Sigmoid colon (tissue), 7 donors: Measurements from ENCODE around the gene CTNNB1. TPM values are rescaled to one million over a fixed set of nuclear protein-coding genes. Genes with fewer than 3 reads are reported as not detected.
A peak's percentile ranks its signal among the peaks of the same experiment; 100 is the strongest.

Experiments used
- DNase-seq: peaks from one replicate; pipeline ENCODE4 v3.0.0-alpha.2; 2019
- H3K27ac ChIP-seq, 4 donors: fragments of 200-600 bp; sonication (generic); one replicate each; pipeline ENCODE4 v1.5.1; 2016 to 2019; ENCODE audit warnings: mild to moderate bottlenecking in 1 of 4
- H3K27me3 ChIP-seq, 3 donors: fragments of 200-600 bp; sonication (generic); one replicate each; pipeline ENCODE4 v1.5.1; 2019; ENCODE audit warnings: mild to moderate bottlenecking in 1 of 3
- H3K36me3 ChIP-seq, 4 donors: fragments of 200-600 bp; sonication (generic); one replicate each; pipeline ENCODE4 v1.5.1; 2016 to 2019
- H3K4me1 ChIP-seq, 4 donors: fragments of 200-600 bp; sonication (generic); one replicate each; pipeline ENCODE4 v1.5.1; 2017 to 2019
- H3K4me3 ChIP-seq, 4 donors: fragments of 200-600 bp; sonication (generic); one replicate each; pipeline ENCODE4 v1.5.1; 2017 to 2019; ENCODE audit warnings: mild to moderate bottlenecking in 2 of 4, moderate library complexity in 1 of 4
- H3K9me3 ChIP-seq, 4 donors: fragments of 200-600 bp in 3 of 4; sonication (generic) in 3 of 4; one replicate each; pipeline versions ENCODE4 v1.5.1 to v1.6.1; 2013 to 2019
- EP300 ChIP-seq, 4 donors: sonication (generic); formaldehyde crosslinking; IDR thresholded peaks; one replicate each; pipeline ENCODE4 v1.6.1; 2017; ENCODE audit warnings: antibody characterized with exemption in 4 of 4
- POLR2A ChIP-seq, 2 donors: fragments of 450-650 bp; IDR thresholded peaks; one replicate each; pipeline ENCODE4 v1.6.1; 2016; ENCODE audit warnings: antibody characterized with exemption in 2 of 2, mild to moderate bottlenecking in 2 of 2, moderate library complexity in 2 of 2
- POLR2AphosphoS5 ChIP-seq, 4 donors: sonication (generic); formaldehyde crosslinking; IDR thresholded peaks; one replicate each; pipeline ENCODE4 v1.6.1; 2017; ENCODE audit warnings: antibody characterized with exemption in 4 of 4
- WGBS, 2 donors: extraction: QIAGEN DNeasy Blood & Tissue Kit; methylation state at CpG; one replicate each; pipeline ENCODE4 v1.1.7; 2013; 5-methylcytosine and 5-hydroxymethylcytosine counted together
- intact Hi-C: fragments of 100-400 bp; cut with DNase I; formaldehyde crosslinking; loops from one replicate; pipeline ENCODE4 v1.15.1; 2023
- polyA plus RNA-seq, 3 donors: library from polyadenylated mRNA; stranded (reverse); fragments of 200-250 nt; gene quantifications; one replicate each; pipeline ENCODE4 v1.2.3, GENCODE V29; 2013
- total RNA-seq, 4 donors: library from RNA; depleted of rRNA; stranded (reverse); fragments of >200 nt; gene quantifications; one replicate each; pipeline ENCODE4 v1.1.0, GENCODE V29; 2016
- TF ChIP-seq, protein P1 (sequence below), 4 experiments: fragments of 450-650 bp in 3 of 4; fragments of 200-600 bp in 1 of 4; IDR thresholded peaks; one replicate each; pipeline ENCODE4 v1.5.1; 2016 to 2019; ENCODE audit warnings: antibody characterized with exemption in 4 of 4, mild to moderate bottlenecking in 3 of 4, moderate library complexity in 2 of 4
- donor health status: healthy with polysubstance abuse.
- donor health status: Bipolar disorder and iron deficiency.
- donor health status: healthy.

The CTNNB1 gene
- total and polyA plus RNA-seq, 7 donors = 189 to 585 (median 392) TPM

DNA sequence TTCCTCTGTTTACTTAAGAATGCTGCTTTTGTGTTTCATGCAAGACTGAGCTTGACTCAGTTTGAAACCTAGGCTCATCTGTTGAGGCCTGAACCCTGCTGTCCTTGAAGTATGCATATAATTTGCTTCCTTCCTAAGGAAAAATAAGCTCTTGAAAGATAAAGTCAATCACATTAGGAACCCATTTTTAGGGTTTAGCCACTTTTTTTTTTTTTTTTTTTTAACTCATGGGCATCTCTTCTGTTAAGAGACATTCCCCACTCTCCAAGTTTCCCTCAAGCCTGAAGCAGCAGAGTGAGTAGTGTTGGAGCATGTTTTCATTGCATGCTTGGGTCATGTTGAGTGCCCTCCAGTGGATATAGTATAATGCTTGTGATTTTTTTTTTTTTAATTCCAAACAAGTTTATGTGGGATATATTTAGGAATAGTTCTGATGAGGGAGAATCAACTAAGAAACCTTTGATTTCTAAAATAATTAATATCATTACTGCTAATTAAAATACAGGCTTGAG is 3.6 kb downstream of the CTNNB1 start:
- no peak for DNase-seq
- peak overlapping the region in 2 of 4 donors; percentile 89 to 92 for H3K4me3 ChIP-seq
- H3K4me1 ChIP-seq = peaks cover 2 to 80% (median 63%) of the 10 kb centered on the region in 4 donors
- H3K9me3 ChIP-seq = no peaks in the 10 kb centered on the region
- TF ChIP-seq POLR2AphosphoS5 (IDR thresholded peaks at IDR 0.05) = no peak
- TF ChIP-seq, protein P1, sequence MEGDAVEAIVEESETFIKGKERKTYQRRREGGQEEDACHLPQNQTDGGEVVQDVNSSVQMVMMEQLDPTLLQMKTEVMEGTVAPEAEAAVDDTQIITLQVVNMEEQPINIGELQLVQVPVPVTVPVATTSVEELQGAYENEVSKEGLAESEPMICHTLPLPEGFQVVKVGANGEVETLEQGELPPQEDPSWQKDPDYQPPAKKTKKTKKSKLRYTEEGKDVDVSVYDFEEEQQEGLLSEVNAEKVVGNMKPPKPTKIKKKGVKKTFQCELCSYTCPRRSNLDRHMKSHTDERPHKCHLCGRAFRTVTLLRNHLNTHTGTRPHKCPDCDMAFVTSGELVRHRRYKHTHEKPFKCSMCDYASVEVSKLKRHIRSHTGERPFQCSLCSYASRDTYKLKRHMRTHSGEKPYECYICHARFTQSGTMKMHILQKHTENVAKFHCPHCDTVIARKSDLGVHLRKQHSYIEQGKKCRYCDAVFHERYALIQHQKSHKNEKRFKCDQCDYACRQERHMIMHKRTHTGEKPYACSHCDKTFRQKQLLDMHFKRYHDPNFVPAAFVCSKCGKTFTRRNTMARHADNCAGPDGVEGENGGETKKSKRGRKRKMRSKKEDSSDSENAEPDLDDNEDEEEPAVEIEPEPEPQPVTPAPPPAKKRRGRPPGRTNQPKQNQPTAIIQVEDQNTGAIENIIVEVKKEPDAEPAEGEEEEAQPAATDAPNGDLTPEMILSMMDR (IDR thresholded peaks at IDR 0.05) = peak in 2 of 4 experiments; percentile 15 to 16
- no peaks in the 10 kb centered on the region for H3K36me3 ChIP-seq
- no peaks in the 10 kb centered on the region for H3K27me3 ChIP-seq
- peak overlapping the region in 2 of 4 donors; percentile 97 to 99 for H3K27ac ChIP-seq
- intact Hi-C loops = loop anchor here (5.0 kb wide), 1 partner anchor 621 kb away; no protein-coding TSS in a partner anchor

DNA sequence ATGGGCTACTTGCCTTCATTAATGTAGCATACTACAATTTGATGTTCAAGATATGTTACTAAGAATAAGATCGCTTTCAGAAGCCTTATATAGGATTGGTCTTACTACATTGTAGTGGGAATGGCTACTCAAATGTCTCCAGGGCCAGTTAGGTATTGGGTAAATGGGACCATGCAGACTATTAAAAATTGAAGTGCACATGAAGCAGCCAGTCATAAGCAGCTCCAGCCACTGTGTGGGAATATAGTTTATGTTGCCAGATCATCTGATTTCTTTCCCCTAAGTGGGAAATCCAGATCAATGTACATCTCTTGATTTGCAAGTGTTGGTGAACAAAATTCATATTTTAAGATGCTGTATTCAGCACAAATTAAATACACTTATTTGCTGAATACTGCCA is 5.1 kb downstream of the CTNNB1 start:
- H3K4me3 ChIP-seq = no peak overlapping the region
- no peaks in the 10 kb centered on the region for H3K9me3 ChIP-seq
- 90 to 93% methylated on average over 1 of the region's 1 CpG for WGBS, 2 donors
- H3K27ac ChIP-seq = no peak overlapping the region
- peaks cover 2 to 86% (median 74%) of the 10 kb centered on the region in 4 donors for H3K4me1 ChIP-seq
- H3K27me3 ChIP-seq = no peaks in the 10 kb centered on the region
- H3K36me3 ChIP-seq = no peaks in the 10 kb centered on the region
- no peak for TF ChIP-seq EP300 (IDR thresholded peaks at IDR 0.05)
- TF ChIP-seq POLR2AphosphoS5 (IDR thresholded peaks at IDR 0.05) = no peak
- no peak for TF ChIP-seq POLR2A (IDR thresholded peaks at IDR 0.05)
- TF ChIP-seq, protein P1 (IDR thresholded peaks at IDR 0.05) = no peak
- no peak for DNase-seq
- intact Hi-C loops = loop anchor here (5.0 kb wide), 1 partner anchor 622 kb away; no protein-coding TSS in a partner anchor

DNA sequence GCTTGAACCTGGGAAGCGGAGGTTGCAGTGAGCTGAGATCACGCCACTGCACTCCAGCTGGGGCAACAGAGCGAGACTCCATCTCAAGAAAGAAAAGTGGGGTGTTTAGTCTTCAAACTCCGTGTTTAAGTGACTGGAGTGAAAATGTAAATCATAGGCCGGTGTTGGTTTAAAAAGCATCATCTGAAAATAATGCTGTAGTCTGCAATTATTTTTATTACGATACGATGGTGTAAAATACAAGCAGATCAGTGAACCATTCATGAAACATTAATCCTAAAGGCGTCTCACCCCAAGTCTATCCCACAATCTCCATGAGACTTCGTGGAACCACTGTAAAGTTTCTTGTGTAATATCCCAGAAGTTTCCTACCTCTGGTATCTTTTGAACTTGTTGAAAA is 6.3 kb downstream of the CTNNB1 start:
- H3K27ac ChIP-seq = no peak overlapping the region
- TF ChIP-seq EP300 (IDR thresholded peaks at IDR 0.05) = no peak
- no peak for TF ChIP-seq POLR2AphosphoS5 (IDR thresholded peaks at IDR 0.05)
- TF ChIP-seq, protein P1 (IDR thresholded peaks at IDR 0.05) = no peak
- TF ChIP-seq POLR2A (IDR thresholded peaks at IDR 0.05) = no peak
- peaks cover 0 to 86% (median 73%) of the 10 kb centered on the region in 4 donors for H3K4me1 ChIP-seq
- no peaks in the 10 kb centered on the region for H3K27me3 ChIP-seq
- no peaks in the 10 kb centered on the region for H3K36me3 ChIP-seq
- intact Hi-C loops = no loop called here
- no peaks in the 10 kb centered on the region for H3K9me3 ChIP-seq
- H3K4me3 ChIP-seq = no peak overlapping the region
- DNase-seq = no peak
- WGBS, 2 donors = 71 to 77% methylated on average over 9 of the region's 9 CpGs

DNA sequence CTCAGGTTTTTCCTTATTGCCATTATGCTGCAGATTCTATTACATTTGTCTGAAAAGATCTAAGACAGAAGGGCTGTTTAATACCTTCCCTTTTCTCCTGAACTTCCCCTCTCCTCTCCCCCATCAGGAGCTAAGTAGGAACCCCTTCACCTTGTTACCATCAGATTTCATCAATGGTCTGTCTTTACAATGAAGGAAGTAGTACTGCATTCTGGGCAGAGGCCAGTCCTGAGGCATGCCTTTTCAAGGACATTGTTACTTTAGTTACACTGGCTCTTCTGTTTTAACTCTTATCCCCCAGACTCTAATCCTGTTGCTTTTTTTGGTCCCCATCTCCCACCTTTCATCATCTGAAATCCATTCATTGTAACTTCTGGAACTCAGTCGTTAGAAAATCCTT is 8.1 kb downstream of the CTNNB1 start:
- Histone ChIP-seq H3K36me3 (no peaks in the 10 kb centered on the region), H3K27ac (no peak overlapping the region), H3K4me3 (no peak overlapping the region), H3K4me1 (peaks cover 0 to 82% (median 65%) of the 10 kb centered on the region in 4 donors), H3K27me3 (no peaks in the 10 kb centered on the region), H3K9me3 (no peaks in the 10 kb centered on the region)
- DNase-seq = no peak
- TF ChIP-seq POLR2A (IDR thresholded peaks at IDR 0.05) (no peak), POLR2AphosphoS5 (IDR thresholded peaks at IDR 0.05) (no peak), EP300 (IDR thresholded peaks at IDR 0.05) (no peak)
- TF ChIP-seq, protein P1 (IDR thresholded peaks at IDR 0.05) = no peak
- 33 to 60% methylated on average over 1 of the region's 1 CpG for WGBS, 2 donors
- intact Hi-C loops = no loop called here
